ENCODE results near the gene ADAMTS2. TPM values are rescaled to one million over a fixed set of nuclear protein-coding genes. Genes with fewer than 3 reads are reported as not detected.

Gene ADAMTS2
- polyA plus RNA-seq, 3 donors = 0.74 to 2.3 TPM; not detected in 1

GRCh38 chr5:179160584-179160983, 184.7 kb downstream of the ADAMTS2 start:
- no peak for DNase-seq
- Mint-ChIP-seq H3K9me3 (peaks cover 5 to 37% (median 25%) of the 10 kb centered on the region in 7 donors), H3K36me3 (no peaks in the 10 kb centered on the region), H3K4me3 (no peak overlapping the region), H3K4me1 (no peaks in the 10 kb centered on the region), H3K27me3 (ENCODE audit: low read depth in 3 of 3) (peaks cover 7 to 21% (median 12%) of the 10 kb centered on the region in 3 donors), H3K27ac (no peak overlapping the region)
- H3K79me2 ChIP-seq (ENCODE audit: insufficient read depth, low read length) = no peaks in the 10 kb centered on the region
- no peak overlapping the region for H3K27ac ChIP-seq (ENCODE audit: low read depth in 1 of 2, low read length in 2 of 2)
- H3K4me2 ChIP-seq (replicated peaks; ENCODE audit: extremely low read depth, low read length, poor library complexity, severe bottlenecking) = no peak overlapping the region
- H3K9ac ChIP-seq (ENCODE audit: insufficient read depth, low read length, poor library complexity, severe bottlenecking) = no peak overlapping the region
- H3K27me3 ChIP-seq (ENCODE audit: control insufficient read depth in 2 of 2, insufficient read depth in 2 of 2, low read length in 2 of 2) = no peaks in the 10 kb centered on the region
- H3K4me1 ChIP-seq (ENCODE audit: control insufficient read depth in 1 of 2, insufficient read depth in 2 of 2, low read length in 2 of 2) = no peaks in the 10 kb centered on the region
- 100% methylated on average over 2 of the region's 3 CpGs for WGBS (ENCODE audit: insufficient coverage)
- no peak for TF ChIP-seq CTCF (IDR thresholded peaks at IDR 0.05)
- no peak overlapping the region for H3K4me3 ChIP-seq (replicated peaks in 1 of 3; ENCODE audit: low read depth in 2 of 3, low read length in 3 of 3)
- no peak overlapping the region for H2AFZ ChIP-seq (ENCODE audit: insufficient read depth, low read depth, low read length, poor library complexity, severe bottlenecking)
- H3K9me3 ChIP-seq (replicated peaks in 1 of 2; ENCODE audit: control insufficient read depth in 1 of 2, insufficient read depth in 1 of 2, low read length in 2 of 2) = peaks cover 16 to 25% of the 10 kb centered on the region in 2 donors
- H4K20me1 ChIP-seq (ENCODE audit: insufficient read depth, low read length) = no peaks in the 10 kb centered on the region
- H3K36me3 ChIP-seq (replicated peaks in 1 of 2; ENCODE audit: control insufficient read depth in 1 of 2, insufficient read depth in 2 of 2, low read length in 2 of 2) = no peaks in the 10 kb centered on the region
- intact Hi-C loops (cut with micrococcal nuclease) = no loop called here

GRCh38 chr5:179158556-179158955, 186.7 kb downstream of the ADAMTS2 start:
- Histone ChIP-seq H3K9ac (ENCODE audit: insufficient read depth, low read length, poor library complexity, severe bottlenecking) (no peak overlapping the region), H3K36me3 (replicated peaks in 1 of 2; ENCODE audit: control insufficient read depth in 1 of 2, insufficient read depth in 2 of 2, low read length in 2 of 2) (no peaks in the 10 kb centered on the region), H3K27me3 (ENCODE audit: control insufficient read depth in 2 of 2, insufficient read depth in 2 of 2, low read length in 2 of 2) (no peaks in the 10 kb centered on the region), H3K4me1 (ENCODE audit: control insufficient read depth in 1 of 2, insufficient read depth in 2 of 2, low read length in 2 of 2) (no peaks in the 10 kb centered on the region), H3K9me3 (replicated peaks in 1 of 2; ENCODE audit: control insufficient read depth in 1 of 2, insufficient read depth in 1 of 2, low read length in 2 of 2) (peaks cover 16 to 25% of the 10 kb centered on the region in 2 donors), H3K4me2 (replicated peaks; ENCODE audit: extremely low read depth, low read length, poor library complexity, severe bottlenecking) (no peak overlapping the region), H4K20me1 (ENCODE audit: insufficient read depth, low read length) (no peaks in the 10 kb centered on the region), H3K27ac (ENCODE audit: low read depth in 1 of 2, low read length in 2 of 2) (no peak overlapping the region), H2AFZ (ENCODE audit: insufficient read depth, low read depth, low read length, poor library complexity, severe bottlenecking) (no peak overlapping the region), H3K4me3 (replicated peaks in 1 of 3; ENCODE audit: low read depth in 2 of 3, low read length in 3 of 3) (no peak overlapping the region), H3K79me2 (ENCODE audit: insufficient read depth, low read length) (no peaks in the 10 kb centered on the region)
- Mint-ChIP-seq H3K4me3 (no peak overlapping the region), H3K9me3 (peaks cover 5 to 37% (median 25%) of the 10 kb centered on the region in 7 donors), H3K36me3 (no peaks in the 10 kb centered on the region), H3K27ac (peak overlapping the region in 1 of 7 donors; percentile 31), H3K4me1 (no peaks in the 10 kb centered on the region), H3K27me3 (ENCODE audit: low read depth in 3 of 3) (peaks cover 7 to 18% (median 12%) of the 10 kb centered on the region in 3 donors)
- WGBS (ENCODE audit: insufficient coverage) = 94% methylated on average over 13 of the region's 14 CpGs
- intact Hi-C loops (cut with micrococcal nuclease) = no loop called here
- no peak for TF ChIP-seq CTCF (IDR thresholded peaks at IDR 0.05)
- DNase-seq = no peak
